ENCODE results near the gene PTCSC3. TPM values are rescaled to one million over a fixed set of nuclear protein-coding genes. Genes with fewer than 3 reads are reported as not detected.
A peak's percentile ranks its signal among the peaks of the same experiment; 100 is the strongest.
"Not testable (repeated sequence)": the region's sequence is repeated elsewhere in the genome, so short reads cannot be mapped to it uniquely, and the experiment has no call there.

The PTCSC3 gene
- total RNA-seq, 1 experiment from 2014 or later: not detected

- DNase-seq (ENCODE audit: low read depth): no peak
Measured at GRCh38 chr14:36174767-36175424, 1.6 kb downstream of the PTCSC3 start.

GRCh38 chr14:36173161-36173560 is 3.4 kb downstream of the PTCSC3 start:
- no peak for DNase-seq (ENCODE audit: low read depth)

GRCh38 chr14:36171607-36172006 is 4.9 kb downstream of the PTCSC3 start:
- DNase-seq (ENCODE audit: low read depth): no peak

GRCh38 chr14:36167431-36167830 is 9.1 kb downstream of the PTCSC3 start:
- DNase-seq (ENCODE audit: low read depth): no peak

GRCh38 chr14:36163451-36163850 is 13.1 kb downstream of the PTCSC3 start:
- DNase-seq (ENCODE audit: low read depth): no peak

GRCh38 chr14:36162267-36162666 is 14.3 kb downstream of the PTCSC3 start:
- no peak for DNase-seq (ENCODE audit: low read depth)

- no peak for DNase-seq (ENCODE audit: low read depth)
Measured at GRCh38 chr14:36161776-36162175, 14.7 kb downstream of the PTCSC3 start.

GRCh38 chr14:36151335-36151734 is 25.2 kb downstream of the PTCSC3 start:
- no peak for DNase-seq (ENCODE audit: low read depth)

GRCh38 chr14:36134038-36134437 is 42.5 kb downstream of the PTCSC3 start:
- DNase-seq (ENCODE audit: low read depth): peak; percentile 23

- DNase-seq (ENCODE audit: low read depth): no peak
Measured at GRCh38 chr14:36132826-36133225, 43.7 kb downstream of the PTCSC3 start.

GRCh38 chr14:36130186-36130585 is 46.3 kb downstream of the PTCSC3 start:
- no peak for DNase-seq (ENCODE audit: low read depth)

GRCh38 chr14:36129181-36129580 is 47.3 kb downstream of the PTCSC3 start:
- peak; percentile 33 for DNase-seq (ENCODE audit: low read depth)

GRCh38 chr14:36113341-36113740 is 63.2 kb downstream of the PTCSC3 start:
- DNase-seq (ENCODE audit: low read depth): no peak

- DNase-seq (ENCODE audit: low read depth): no peak
Measured at GRCh38 chr14:36111822-36112583, 64.5 kb downstream of the PTCSC3 start.

GRCh38 chr14:36105401-36105800 is 71.1 kb downstream of the PTCSC3 start:
- DNase-seq (ENCODE audit: low read depth): peak; percentile 18

- not testable (repeated sequence) for DNase-seq (ENCODE audit: low read depth)
Measured at GRCh38 chr14:36104258-36104657, 72.3 kb downstream of the PTCSC3 start.

GRCh38 chr14:36099619-36100018 is 76.9 kb downstream of the PTCSC3 start:
- no peak for DNase-seq (ENCODE audit: low read depth)

- DNase-seq (ENCODE audit: low read depth): no peak
Measured at GRCh38 chr14:36097356-36097755, 79.2 kb downstream of the PTCSC3 start.

GRCh38 chr14:36096090-36096489 is 80.4 kb downstream of the PTCSC3 start:
- no peak for DNase-seq (ENCODE audit: low read depth)

GRCh38 chr14:36094963-36095362 is 81.6 kb downstream of the PTCSC3 start:
- no peak for DNase-seq (ENCODE audit: low read depth)

GRCh38 chr14:36091096-36091495 is 85.4 kb downstream of the PTCSC3 start:
- DNase-seq (ENCODE audit: low read depth): peak; percentile 88

- DNase-seq (ENCODE audit: low read depth): no peak
Measured at GRCh38 chr14:36087411-36087810, 89.1 kb downstream of the PTCSC3 start.
